Liver (tissue), 3 donors: ENCODE results near the gene FARP1.

Experiments
- FOXA1 ChIP-seq: IDR thresholded peaks from 2 replicates; pipeline ENCODE4 v1.6.1; 2016; ENCODE audit warnings: antibody characterized with exemption
- RAD21 ChIP-seq, 2 donors: IDR thresholded peaks; 2 replicates each; pipeline ENCODE4 v1.6.1; 2016; ENCODE audit warnings: antibody characterized with exemption in 2 of 2, mild to moderate bottlenecking in 2 of 2
- TF ChIP-seq, protein P1 (sequence below): fragments of 150-350 bp; IDR thresholded peaks from 2 replicates; pipeline ENCODE4 v1.5.1; 2017; ENCODE audit warnings: improper control_type of control experiment, low read depth, low read length; ENCODE audit not compliant: missing input control
- TF ChIP-seq, protein P2 (sequence below): IDR thresholded peaks from 2 replicates; pipeline ENCODE4 v1.6.1; 2016; ENCODE audit warnings: antibody characterized with exemption, mild to moderate bottlenecking
- donor health status: healthy.
- donor health status: healthy.

- TF ChIP-seq, protein P1, sequence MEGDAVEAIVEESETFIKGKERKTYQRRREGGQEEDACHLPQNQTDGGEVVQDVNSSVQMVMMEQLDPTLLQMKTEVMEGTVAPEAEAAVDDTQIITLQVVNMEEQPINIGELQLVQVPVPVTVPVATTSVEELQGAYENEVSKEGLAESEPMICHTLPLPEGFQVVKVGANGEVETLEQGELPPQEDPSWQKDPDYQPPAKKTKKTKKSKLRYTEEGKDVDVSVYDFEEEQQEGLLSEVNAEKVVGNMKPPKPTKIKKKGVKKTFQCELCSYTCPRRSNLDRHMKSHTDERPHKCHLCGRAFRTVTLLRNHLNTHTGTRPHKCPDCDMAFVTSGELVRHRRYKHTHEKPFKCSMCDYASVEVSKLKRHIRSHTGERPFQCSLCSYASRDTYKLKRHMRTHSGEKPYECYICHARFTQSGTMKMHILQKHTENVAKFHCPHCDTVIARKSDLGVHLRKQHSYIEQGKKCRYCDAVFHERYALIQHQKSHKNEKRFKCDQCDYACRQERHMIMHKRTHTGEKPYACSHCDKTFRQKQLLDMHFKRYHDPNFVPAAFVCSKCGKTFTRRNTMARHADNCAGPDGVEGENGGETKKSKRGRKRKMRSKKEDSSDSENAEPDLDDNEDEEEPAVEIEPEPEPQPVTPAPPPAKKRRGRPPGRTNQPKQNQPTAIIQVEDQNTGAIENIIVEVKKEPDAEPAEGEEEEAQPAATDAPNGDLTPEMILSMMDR, result no peak
- no peak for TF ChIP-seq RAD21 (IDR thresholded peaks at IDR 0.05)
- no peak for TF ChIP-seq FOXA1
- TF ChIP-seq, protein P2, sequence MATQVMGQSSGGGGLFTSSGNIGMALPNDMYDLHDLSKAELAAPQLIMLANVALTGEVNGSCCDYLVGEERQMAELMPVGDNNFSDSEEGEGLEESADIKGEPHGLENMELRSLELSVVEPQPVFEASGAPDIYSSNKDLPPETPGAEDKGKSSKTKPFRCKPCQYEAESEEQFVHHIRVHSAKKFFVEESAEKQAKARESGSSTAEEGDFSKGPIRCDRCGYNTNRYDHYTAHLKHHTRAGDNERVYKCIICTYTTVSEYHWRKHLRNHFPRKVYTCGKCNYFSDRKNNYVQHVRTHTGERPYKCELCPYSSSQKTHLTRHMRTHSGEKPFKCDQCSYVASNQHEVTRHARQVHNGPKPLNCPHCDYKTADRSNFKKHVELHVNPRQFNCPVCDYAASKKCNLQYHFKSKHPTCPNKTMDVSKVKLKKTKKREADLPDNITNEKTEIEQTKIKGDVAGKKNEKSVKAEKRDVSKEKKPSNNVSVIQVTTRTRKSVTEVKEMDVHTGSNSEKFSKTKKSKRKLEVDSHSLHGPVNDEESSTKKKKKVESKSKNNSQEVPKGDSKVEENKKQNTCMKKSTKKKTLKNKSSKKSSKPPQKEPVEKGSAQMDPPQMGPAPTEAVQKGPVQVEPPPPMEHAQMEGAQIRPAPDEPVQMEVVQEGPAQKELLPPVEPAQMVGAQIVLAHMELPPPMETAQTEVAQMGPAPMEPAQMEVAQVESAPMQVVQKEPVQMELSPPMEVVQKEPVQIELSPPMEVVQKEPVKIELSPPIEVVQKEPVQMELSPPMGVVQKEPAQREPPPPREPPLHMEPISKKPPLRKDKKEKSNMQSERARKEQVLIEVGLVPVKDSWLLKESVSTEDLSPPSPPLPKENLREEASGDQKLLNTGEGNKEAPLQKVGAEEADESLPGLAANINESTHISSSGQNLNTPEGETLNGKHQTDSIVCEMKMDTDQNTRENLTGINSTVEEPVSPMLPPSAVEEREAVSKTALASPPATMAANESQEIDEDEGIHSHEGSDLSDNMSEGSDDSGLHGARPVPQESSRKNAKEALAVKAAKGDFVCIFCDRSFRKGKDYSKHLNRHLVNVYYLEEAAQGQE, result no peak
Measured at GRCh38 chr13:98470920-98471319, 328.0 kb downstream of the FARP1 start.
